IPS-18c (cell line): Measurements from ENCODE around the gene SMARCD3.

Experiments
- H3K4me3 ChIP-seq: 2 replicates; pipeline ENCODE4 v1.7.0; 2013; ENCODE audit warnings: low read depth, mild to moderate bottlenecking, low read length, moderate library complexity; ENCODE audit not compliant: insufficient read depth
- H3K9me3 ChIP-seq: one replicate; pipeline ENCODE4 v1.6.1; 2013; ENCODE audit warnings: mild to moderate bottlenecking, low read length, moderate library complexity; ENCODE audit not compliant: control insufficient read depth, insufficient read depth

Gene SMARCD3

DNA sequence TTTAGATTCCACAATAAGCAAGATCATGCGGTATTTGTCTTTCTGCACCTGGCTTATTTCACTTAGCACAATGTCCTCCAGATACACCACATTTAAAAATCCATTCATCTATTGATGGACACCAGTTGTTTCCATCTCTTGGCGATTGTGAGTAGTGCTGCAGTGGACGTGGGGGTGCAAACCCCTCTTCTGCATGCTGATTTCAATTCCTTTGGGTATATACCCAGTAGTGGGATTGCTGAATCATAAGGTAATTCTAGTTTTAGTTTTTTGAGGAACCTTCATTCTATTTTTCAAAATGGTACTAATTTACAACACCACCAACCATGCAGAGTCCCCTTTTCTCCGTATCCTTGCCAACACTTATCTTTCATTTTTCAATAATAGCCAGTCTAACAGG, 59.5 kb downstream of the SMARCD3 start:
- Histone ChIP-seq H3K4me3 (no peak overlapping the region), H3K9me3 (no peaks in the 10 kb centered on the region)
